ENCODE measurements around the gene PPP6C. TPM values are rescaled to one million over a fixed set of nuclear protein-coding genes. Genes with fewer than 3 reads are reported as not detected.

The PPP6C gene
- total and polyA plus RNA-seq, 10 donors, result 17.3 to 49.3 (median 35.7) TPM

- H3K36me3 ChIP-seq, result peaks cover 0 to 83% (median 46%) of the 10 kb centered on the region in 6 donors
- H3K27ac ChIP-seq, result no peak overlapping the region
- 93 to 100% (median 98%) methylated on average over 2 of the region's 2 CpGs for WGBS, 5 donors
- H3K27me3 ChIP-seq (replicated peaks in 1 of 7), result no peaks in the 10 kb centered on the region
- TF ChIP-seq CTCF (IDR thresholded peaks at IDR 0.05 in 8 of 11, conservative IDR thresholded peaks at IDR 0.05 in 3 of 11), result no peak
- TF ChIP-seq POLR2AphosphoS5 (IDR thresholded peaks at IDR 0.05), result no peak
- TF ChIP-seq POLR2A (IDR thresholded peaks at IDR 0.05), result no peak
- H3K4me3 ChIP-seq, result no peak overlapping the region
- no peaks in the 10 kb centered on the region for H3K9me3 ChIP-seq
- DNase-seq, result no peak
- peaks cover 0 to 9% (median 3%) of the 10 kb centered on the region in 6 donors for H3K4me1 ChIP-seq
- intact Hi-C loops (cut with DNase I; ENCODE audit: low total_unique reads), result no loop called here
Observed at GRCh38 chr9:125156551-125156950, 33.1 kb downstream of the PPP6C start.

GRCh38 chr9:125153712-125154367, 35.8 kb downstream of the PPP6C start:
- TF ChIP-seq POLR2AphosphoS5 (IDR thresholded peaks at IDR 0.05), result no peak
- TF ChIP-seq POLR2A (IDR thresholded peaks at IDR 0.05), result no peak
- no peak for TF ChIP-seq CTCF (IDR thresholded peaks at IDR 0.05 in 8 of 11, conservative IDR thresholded peaks at IDR 0.05 in 3 of 11)
- intact Hi-C loops (cut with DNase I; ENCODE audit: low total_unique reads), result no loop called here
- Histone ChIP-seq H3K9me3 (no peaks in the 10 kb centered on the region), H3K4me3 (no peak overlapping the region), H3K27ac (no peak overlapping the region), H3K27me3 (replicated peaks in 1 of 7) (no peaks in the 10 kb centered on the region), H3K4me1 (peaks cover 0 to 3% (median 0%) of the 10 kb centered on the region in 6 donors), H3K36me3 (peaks cover 0 to 98% (median 69%) of the 10 kb centered on the region in 6 donors)
- 88 to 93% (median 91%) methylated on average over 4 of the region's 4 CpGs for WGBS, 5 donors
- no peak for DNase-seq

GRCh38 chr9:125151730-125152129, 37.9 kb downstream of the PPP6C start:
- Histone ChIP-seq H3K27ac (no peak overlapping the region), H3K9me3 (no peaks in the 10 kb centered on the region), H3K27me3 (replicated peaks in 1 of 7) (no peaks in the 10 kb centered on the region), H3K36me3 (peaks cover 0 to 89% (median 64%) of the 10 kb centered on the region in 6 donors), H3K4me1 (peaks cover 0 to 1% (median 0%) of the 10 kb centered on the region in 6 donors), H3K4me3 (no peak overlapping the region)
- TF ChIP-seq POLR2AphosphoS5 (IDR thresholded peaks at IDR 0.05), result no peak
- TF ChIP-seq CTCF (IDR thresholded peaks at IDR 0.05 in 8 of 11, conservative IDR thresholded peaks at IDR 0.05 in 3 of 11), result no peak
- TF ChIP-seq POLR2A (IDR thresholded peaks at IDR 0.05), result no peak
- DNase-seq, result no peak
- WGBS, 5 donors, result 78 to 96% (median 95%) methylated on average over 2 of the region's 2 CpGs
- intact Hi-C loops (cut with DNase I; ENCODE audit: low total_unique reads), result no loop called here

GRCh38 chr9:125150349-125151245, 39.0 kb downstream of the PPP6C start:
- intact Hi-C loops (cut with DNase I; ENCODE audit: low total_unique reads), result no loop called here
- Histone ChIP-seq H3K36me3 (peaks cover 0 to 77% (median 60%) of the 10 kb centered on the region in 6 donors), H3K4me1 (peaks cover 0 to 11% (median 0%) of the 10 kb centered on the region in 6 donors), H3K4me3 (no peak overlapping the region), H3K27ac (no peak overlapping the region), H3K27me3 (replicated peaks in 1 of 7) (no peaks in the 10 kb centered on the region), H3K9me3 (no peaks in the 10 kb centered on the region)
- TF ChIP-seq POLR2A (IDR thresholded peaks at IDR 0.05) (no peak), CTCF (IDR thresholded peaks at IDR 0.05 in 8 of 11, conservative IDR thresholded peaks at IDR 0.05 in 3 of 11) (no peak), POLR2AphosphoS5 (IDR thresholded peaks at IDR 0.05) (no peak)
- DNase-seq, result no peak
- 87 to 97% (median 92%) methylated on average over 12 of the region's 12 CpGs for WGBS, 5 donors
